CD8-positive, alpha-beta memory T cell (primary cell): Measurements from ENCODE around the gene VWA5B1. TPM values are rescaled to one million over a fixed set of nuclear protein-coding genes. Genes with fewer than 3 reads are reported as not detected.
A peak's percentile ranks its signal among the peaks of the same experiment; 100 is the strongest.

ENCODE experiments used
- CTCF ChIA-PET: fragments of 350-600 bp; sonication (Branson Sonifier 250); formaldehyde crosslinking; loops from one replicate; lab custom pipeline; 2021; ENCODE audit warnings: antibody characterized with exemption; lab: Charles Lee
- POLR2A ChIA-PET: fragments of 350-600 bp; sonication (Branson Sonifier 250); formaldehyde crosslinking; loops from one replicate; lab custom pipeline; 2021; ENCODE audit warnings: antibody characterized with exemption; lab: Charles Lee
- DNase-seq, 5 donors: peaks; one replicate each; pipeline versions ENCODE4 v3.0.0 to v3.0.0-alpha.2; 2020 to 2022; ENCODE audit warnings: mixed read lengths in 1 of 5
- H3K27ac ChIP-seq: one replicate; pipeline ENCODE4 v1.7.0; 2013; ENCODE audit warnings: low read depth, mild to moderate bottlenecking, low read length, moderate library complexity
- H3K27me3 ChIP-seq: 2 replicates; pipeline ENCODE4 v1.7.0; 2013; ENCODE audit warnings: low read length, mild to moderate bottlenecking; ENCODE audit not compliant: insufficient read depth, poor library complexity, severe bottlenecking
- H3K36me3 ChIP-seq: 2 replicates; pipeline ENCODE4 v1.7.0; 2013; ENCODE audit warnings: mild to moderate bottlenecking, low read length, moderate library complexity; ENCODE audit not compliant: insufficient read depth
- H3K4me1 ChIP-seq: 2 replicates; pipeline ENCODE4 v1.7.0; 2013; ENCODE audit warnings: mild to moderate bottlenecking, low read length, moderate library complexity; ENCODE audit not compliant: insufficient read depth
- H3K4me3 ChIP-seq: 2 replicates; pipeline ENCODE4 v1.7.0; 2013; ENCODE audit warnings: mild to moderate bottlenecking, low read length
- H3K9me3 ChIP-seq: 2 replicates; pipeline ENCODE4 v1.7.0; 2013; ENCODE audit warnings: mild to moderate bottlenecking, low read length
- H3K27ac Mint-ChIP-seq, 8 donors: one replicate each; pipeline ENCODE4 v1.8.0; 2020 to 2021; ENCODE audit warnings: mixed read lengths in 8 of 8, mild to moderate bottlenecking in 6 of 8, inconsistent platforms in 3 of 8, moderate library complexity in 3 of 8
- H3K27me3 Mint-ChIP-seq, 2 donors: one replicate each; pipeline ENCODE4 v1.8.0; 2020 to 2021; ENCODE audit warnings: mixed read lengths in 2 of 2, mild to moderate bottlenecking in 1 of 2, moderate library complexity in 1 of 2
- H3K36me3 Mint-ChIP-seq, 3 donors: one replicate each; pipeline ENCODE4 v1.8.0; 2020 to 2021; ENCODE audit warnings: mixed read lengths in 3 of 3, inconsistent platforms in 1 of 3, mild to moderate bottlenecking in 1 of 3
- H3K4me1 Mint-ChIP-seq, 3 donors: one replicate each; pipeline ENCODE4 v1.8.0; 2020 to 2021; ENCODE audit warnings: mixed read lengths in 3 of 3, inconsistent platforms in 1 of 3, mild to moderate bottlenecking in 1 of 3
- H3K4me3 Mint-ChIP-seq, 7 donors: one replicate each; pipeline ENCODE4 v1.8.0; 2020 to 2021; ENCODE audit warnings: mixed read lengths in 7 of 7, mild to moderate bottlenecking in 6 of 7, moderate library complexity in 4 of 7, inconsistent platforms in 2 of 7
- H3K9me3 Mint-ChIP-seq, 5 donors: one replicate each; pipeline ENCODE4 v1.8.0; 2020 to 2022; ENCODE audit warnings: mixed read lengths in 5 of 5, mild to moderate bottlenecking in 3 of 5, moderate library complexity in 2 of 5, inconsistent platforms in 1 of 5
- polyA plus RNA-seq: library from polyadenylated mRNA; unstranded; fragments of 300-500 nt; fragmentation: Illumina TruSeq; gene quantifications from one replicate; pipeline ENCODE4 v1.2.3, GENCODE V29; 2021
- total RNA-seq, 2 experiments: library from RNA; stranded (reverse); gene quantifications; one replicate each; pipeline ENCODE4 v1.2.3, GENCODE V29; 2021

Gene VWA5B1
- total and polyA plus RNA-seq, 3 experiments from 2014 or later, result not detected

GRCh38 chr1:20339811-20340457, 49.3 kb downstream of the VWA5B1 start:
- H3K4me3 ChIP-seq, result no peak overlapping the region
- ChIA-PET POLR2A (no interaction called here), CTCF (no interaction called here)
- Mint-ChIP-seq H3K27me3 (peaks cover 19 to 40% of the 10 kb centered on the region in 2 donors), H3K4me1 (peaks cover 4 to 6% (median 4%) of the 10 kb centered on the region in 3 donors), H3K9me3 (no peaks in the 10 kb centered on the region), H3K4me3 (no peak overlapping the region), H3K36me3 (no peaks in the 10 kb centered on the region), H3K27ac (no peak overlapping the region)
- peaks cover 4% of the 10 kb centered on the region for H3K27me3 ChIP-seq
- DNase-seq, result no peak
- H3K4me1 ChIP-seq, result no peaks in the 10 kb centered on the region
- H3K36me3 ChIP-seq, result no peaks in the 10 kb centered on the region
- no peaks in the 10 kb centered on the region for H3K9me3 ChIP-seq
- H3K27ac ChIP-seq, result no peak overlapping the region

DNA sequence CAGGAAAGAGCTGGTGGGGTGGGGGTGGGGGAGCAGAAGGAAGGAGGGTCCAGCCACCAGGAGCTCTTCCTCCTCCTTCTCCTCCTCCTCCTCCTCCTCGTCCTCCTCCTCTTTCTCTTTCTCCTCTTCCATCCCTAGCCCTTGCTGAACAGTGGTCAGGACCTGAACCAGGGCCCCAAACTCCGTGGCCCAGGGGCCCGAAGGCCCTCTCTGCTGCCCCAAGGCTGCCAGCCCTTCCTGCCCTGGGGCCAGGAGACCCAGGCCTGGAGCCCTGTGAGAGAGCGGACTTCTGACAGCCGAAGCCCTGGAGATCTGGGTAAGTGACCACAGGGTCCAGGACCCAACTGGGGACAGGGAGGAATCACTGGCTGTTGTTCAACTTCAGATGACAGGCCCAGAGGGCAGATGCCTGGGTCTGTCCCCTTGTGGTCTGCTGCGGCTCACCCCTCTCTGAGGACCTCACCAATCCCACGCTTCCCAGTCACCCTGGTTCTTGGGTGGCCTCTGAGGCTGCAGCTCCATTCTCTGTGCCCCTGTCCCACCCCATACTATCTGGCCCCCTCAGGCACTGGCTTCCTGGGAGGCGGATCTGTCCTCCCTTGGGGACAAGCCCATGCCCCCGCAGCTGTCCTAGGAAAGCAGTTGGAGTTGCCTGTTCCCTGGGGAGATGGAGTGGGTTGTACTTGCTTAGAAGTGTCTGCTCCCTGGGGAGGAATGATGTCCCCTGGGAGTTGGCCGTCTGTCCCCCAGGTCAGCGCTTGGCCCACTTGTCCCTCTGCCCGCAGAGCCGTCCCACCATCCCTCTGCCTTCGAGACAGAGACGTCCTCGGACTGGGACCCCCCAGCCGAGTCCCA, 51.8 kb downstream of the VWA5B1 start:
- H3K27ac ChIP-seq, result no peak overlapping the region
- no peak for DNase-seq
- ChIA-PET CTCF (interaction anchor here (0.6 to 0.8 kb wide), 2 partner anchors 10 to 263 kb away, joined by 3 read pairs; no protein-coding TSS in a partner anchor), POLR2A (no interaction called here)
- peak overlapping the region in 2 of 7 donors; percentile 23 to 68 for H3K4me3 Mint-ChIP-seq
- peaks cover 4 to 6% (median 4%) of the 10 kb centered on the region in 3 donors for H3K4me1 Mint-ChIP-seq
- H3K27me3 Mint-ChIP-seq, result peaks cover 26 to 52% of the 10 kb centered on the region in 2 donors
- H3K4me3 ChIP-seq, result no peak overlapping the region
- no peaks in the 10 kb centered on the region for H3K36me3 ChIP-seq
- no peak overlapping the region for H3K27ac Mint-ChIP-seq
- H3K36me3 Mint-ChIP-seq, result peaks cover 0 to 4% (median 0%) of the 10 kb centered on the region in 3 donors
- no peaks in the 10 kb centered on the region for H3K9me3 ChIP-seq
- H3K4me1 ChIP-seq, result no peaks in the 10 kb centered on the region
- peaks cover 4% of the 10 kb centered on the region for H3K27me3 ChIP-seq
- peaks cover 2 to 8% (median 6%) of the 10 kb centered on the region in 5 donors for H3K9me3 Mint-ChIP-seq

GRCh38 chr1:20343149-20343937, 52.7 kb downstream of the VWA5B1 start:
- Histone ChIP-seq H3K27me3 (peaks cover 4% of the 10 kb centered on the region), H3K4me3 (no peak overlapping the region), H3K9me3 (no peaks in the 10 kb centered on the region), H3K36me3 (no peaks in the 10 kb centered on the region), H3K4me1 (no peaks in the 10 kb centered on the region), H3K27ac (no peak overlapping the region)
- H3K36me3 Mint-ChIP-seq, result peaks cover 0 to 4% (median 0%) of the 10 kb centered on the region in 3 donors
- H3K27ac Mint-ChIP-seq, result no peak overlapping the region
- CTCF ChIA-PET, result interaction anchor here (0.6 kb wide), 1 partner anchor 264 kb away, joined by 3 read pairs; no protein-coding TSS in a partner anchor
- H3K4me1 Mint-ChIP-seq, result peaks cover 4 to 6% (median 4%) of the 10 kb centered on the region in 3 donors
- POLR2A ChIA-PET, result no interaction called here
- H3K27me3 Mint-ChIP-seq, result peaks cover 30 to 50% of the 10 kb centered on the region in 2 donors
- peak in 1 of 5 donors; percentile 8 for DNase-seq
- peaks cover 2 to 8% (median 6%) of the 10 kb centered on the region in 5 donors for H3K9me3 Mint-ChIP-seq
- peak overlapping the region in 2 of 7 donors; percentile 13 to 52 for H3K4me3 Mint-ChIP-seq

GRCh38 chr1:20343938-20344302, 53.2 kb downstream of the VWA5B1 start:
- no peak overlapping the region for H3K4me3 ChIP-seq
- H3K9me3 Mint-ChIP-seq, result peaks cover 2 to 8% (median 6%) of the 10 kb centered on the region in 5 donors
- peaks cover 0 to 4% (median 0%) of the 10 kb centered on the region in 3 donors for H3K36me3 Mint-ChIP-seq
- peak overlapping the region in 4 of 7 donors; percentile 2 to 52 (median 37) for H3K4me3 Mint-ChIP-seq
- H3K27ac Mint-ChIP-seq, result peak overlapping the region in 1 of 8 donors; percentile 64
- H3K4me1 ChIP-seq, result no peaks in the 10 kb centered on the region
- ChIA-PET CTCF (no interaction called here), POLR2A (no interaction called here)
- no peaks in the 10 kb centered on the region for H3K9me3 ChIP-seq
- no peaks in the 10 kb centered on the region for H3K36me3 ChIP-seq
- peaks cover 4 to 6% (median 4%) of the 10 kb centered on the region in 3 donors for H3K4me1 Mint-ChIP-seq
- H3K27me3 ChIP-seq, result peaks cover 4% of the 10 kb centered on the region
- H3K27ac ChIP-seq, result no peak overlapping the region
- DNase-seq, result no peak
- peaks cover 32 to 50% of the 10 kb centered on the region in 2 donors for H3K27me3 Mint-ChIP-seq

DNA sequence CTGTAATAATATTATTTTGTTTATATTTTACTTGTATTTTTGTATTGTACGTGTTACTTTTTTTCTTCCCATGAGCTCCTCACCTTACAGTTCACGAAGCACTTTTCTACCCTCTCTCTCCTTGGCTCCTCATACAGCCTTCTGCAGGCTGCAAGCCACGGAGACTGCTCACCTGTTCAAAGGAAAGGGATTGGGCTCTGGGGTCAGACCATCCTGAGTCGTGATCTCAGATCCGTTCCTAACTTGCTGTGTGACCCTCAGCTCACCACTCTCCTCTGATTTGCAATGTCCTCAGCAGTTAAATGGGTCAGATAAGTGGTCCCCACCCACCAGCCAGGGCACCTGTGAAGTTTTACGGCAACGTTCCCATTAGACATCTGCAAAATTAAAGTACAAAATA, 54.1 kb downstream of the VWA5B1 start:
- POLR2A ChIA-PET, result no interaction called here
- Histone ChIP-seq H3K36me3 (no peaks in the 10 kb centered on the region), H3K4me1 (no peaks in the 10 kb centered on the region), H3K27me3 (peaks cover 4% of the 10 kb centered on the region), H3K4me3 (no peak overlapping the region), H3K27ac (no peak overlapping the region), H3K9me3 (no peaks in the 10 kb centered on the region)
- Mint-ChIP-seq H3K4me3 (peak overlapping the region in 1 of 7 donors; percentile 32), H3K36me3 (peaks cover 0 to 4% (median 0%) of the 10 kb centered on the region in 3 donors), H3K9me3 (peaks cover 2 to 8% (median 6%) of the 10 kb centered on the region in 5 donors), H3K4me1 (peaks cover 4 to 6% (median 4%) of the 10 kb centered on the region in 3 donors), H3K27ac (no peak overlapping the region), H3K27me3 (peaks cover 32 to 50% of the 10 kb centered on the region in 2 donors)
- no peak for DNase-seq
- CTCF ChIA-PET, result no interaction called here

- Mint-ChIP-seq H3K27me3 (peaks cover 32 to 50% of the 10 kb centered on the region in 2 donors), H3K36me3 (peaks cover 0 to 4% (median 0%) of the 10 kb centered on the region in 3 donors), H3K4me1 (peaks cover 4 to 6% (median 4%) of the 10 kb centered on the region in 3 donors), H3K27ac (no peak overlapping the region), H3K9me3 (peaks cover 2 to 8% (median 6%) of the 10 kb centered on the region in 5 donors), H3K4me3 (no peak overlapping the region)
- Histone ChIP-seq H3K27me3 (peaks cover 4% of the 10 kb centered on the region), H3K27ac (no peak overlapping the region), H3K9me3 (no peaks in the 10 kb centered on the region), H3K4me1 (no peaks in the 10 kb centered on the region), H3K36me3 (no peaks in the 10 kb centered on the region), H3K4me3 (no peak overlapping the region)
- DNase-seq, result no peak
- POLR2A ChIA-PET, result no interaction called here
- CTCF ChIA-PET, result no interaction called here
Measured at GRCh38 chr1:20345419-20345818, 54.7 kb downstream of the VWA5B1 start.

DNA sequence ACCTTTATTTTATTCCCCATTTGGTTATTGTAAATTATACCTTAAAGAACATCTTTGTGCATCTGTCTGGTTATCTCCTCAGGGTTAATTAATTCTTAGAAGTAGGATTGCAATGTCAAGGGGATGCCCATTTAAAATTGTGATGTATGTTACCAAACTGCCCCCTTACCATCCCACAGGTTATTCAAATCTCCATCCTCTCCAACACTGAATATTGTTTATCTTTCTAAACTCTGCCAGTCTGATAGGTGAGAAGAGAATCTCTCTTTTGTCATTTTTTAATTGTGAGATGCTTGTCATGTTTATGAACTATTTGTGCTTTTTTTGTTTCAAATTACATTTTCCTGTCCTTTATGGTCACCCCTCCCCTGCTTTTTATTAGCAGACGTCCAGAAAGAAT, 55.8 kb downstream of the VWA5B1 start:
- no peak overlapping the region for H3K4me3 Mint-ChIP-seq
- Histone ChIP-seq H3K4me1 (no peaks in the 10 kb centered on the region), H3K36me3 (no peaks in the 10 kb centered on the region), H3K27me3 (peaks cover 4% of the 10 kb centered on the region), H3K9me3 (no peaks in the 10 kb centered on the region), H3K27ac (no peak overlapping the region), H3K4me3 (no peak overlapping the region)
- DNase-seq, result no peak
- peaks cover 2 to 8% (median 6%) of the 10 kb centered on the region in 5 donors for H3K9me3 Mint-ChIP-seq
- peaks cover 32 to 56% of the 10 kb centered on the region in 2 donors for H3K27me3 Mint-ChIP-seq
- peaks cover 4 to 6% (median 4%) of the 10 kb centered on the region in 3 donors for H3K4me1 Mint-ChIP-seq
- POLR2A ChIA-PET, result no interaction called here
- peaks cover 0 to 4% (median 0%) of the 10 kb centered on the region in 3 donors for H3K36me3 Mint-ChIP-seq
- H3K27ac Mint-ChIP-seq, result no peak overlapping the region
- CTCF ChIA-PET, result no interaction called here
